Loucy (cell line): Measurements from ENCODE around the gene ENTHD1.

ENCODE experiments used
- H2AFZ ChIP-seq: fragments of 200-600 bp; sonication (generic); 2 replicates; pipeline ENCODE4 v1.6.0; 2016; ENCODE audit warnings: antibody characterized with exemption, mild to moderate bottlenecking, low read length, moderate library complexity
- H3F3A ChIP-seq: fragments of 200-600 bp; 2 replicates; pipeline ENCODE4 v1.6.0; 2016; ENCODE audit warnings: antibody characterized with exemption, low read depth, mild to moderate bottlenecking
- H3K27me3 ChIP-seq: fragments of 200-600 bp; sonication (generic); 2 replicates; pipeline ENCODE4 v1.6.1; 2014; ENCODE audit warnings: low read length, mild to moderate bottlenecking; ENCODE audit not compliant: insufficient read depth, poor library complexity, severe bottlenecking
- H3K36me3 ChIP-seq: fragments of 200-600 bp; sonication (generic); 2 replicates; pipeline ENCODE4 v1.6.1; 2016; ENCODE audit warnings: low read length; ENCODE audit not compliant: insufficient read depth
- H3K4me1 ChIP-seq: fragments of 200-600 bp; sonication (generic); 2 replicates; pipeline ENCODE4 v1.5.1; 2014; ENCODE audit warnings: low read length, mild to moderate bottlenecking; ENCODE audit not compliant: insufficient read depth, poor library complexity, severe bottlenecking
- H3K4me2 ChIP-seq: fragments of 200-600 bp; sonication (generic); 2 replicates; pipeline ENCODE4 v1.6.0; 2014; ENCODE audit warnings: antibody characterized with exemption, low read length, low read depth, mild to moderate bottlenecking; ENCODE audit not compliant: poor library complexity, severe bottlenecking
- H3K4me3 ChIP-seq: fragments of 200-600 bp; sonication (generic); 2 replicates; pipeline ENCODE4 v1.5.1; 2014; ENCODE audit warnings: low read length, mild to moderate bottlenecking, mixed read lengths; ENCODE audit not compliant: poor library complexity, severe bottlenecking
- H3K79me2 ChIP-seq: fragments of 200-600 bp; sonication (generic); 2 replicates; pipeline ENCODE4 v1.6.1; 2014; ENCODE audit warnings: low read length; ENCODE audit not compliant: insufficient read depth
- H3K9ac ChIP-seq: fragments of 200-600 bp; sonication (generic); 2 replicates; pipeline ENCODE4 v1.6.0; 2014; ENCODE audit warnings: mild to moderate bottlenecking, low read depth, low read length, moderate library complexity; ENCODE audit not compliant: poor library complexity, severe bottlenecking
- H3K9me2 ChIP-seq: fragments of 200-600 bp; sonication (generic); replicated peaks from 2 replicates; pipeline ENCODE4 v1.6.1; 2016; ENCODE audit warnings: low read depth, low read length, mixed read lengths
- H3K9me3 ChIP-seq: fragments of 200-600 bp; sonication (generic); 2 replicates; pipeline ENCODE4 v1.6.1; 2014; ENCODE audit warnings: mild to moderate bottlenecking, antibody characterized with exemption, low read length, low read depth; ENCODE audit not compliant: insufficient read depth
- H4K20me1 ChIP-seq: fragments of 200-600 bp; sonication (generic); 2 replicates; pipeline ENCODE4 v1.6.0; 2014; ENCODE audit warnings: antibody characterized with exemption, low read length, mild to moderate bottlenecking; ENCODE audit not compliant: insufficient read depth, poor library complexity, severe bottlenecking
- CTCF ChIP-seq: fragments of 200-600 bp; sonication (generic); conservative IDR thresholded peaks from 2 replicates; pipeline ENCODE4 v1.5.1; 2014; ENCODE audit warnings: mild to moderate bottlenecking, antibody characterized with exemption, low read length
- EZH2phosphoT487 ChIP-seq: fragments of 200-600 bp; IDR thresholded peaks from 2 replicates; pipeline ENCODE4 v1.6.1; 2018; ENCODE audit warnings: antibody characterized with exemption, mild to moderate bottlenecking, moderate library complexity, borderline replicate concordance

ENTHD1 gene

GRCh38 chr22:39941601-39942000 lies 48.0 kb upstream of the ENTHD1 start:
- Histone ChIP-seq H3K9me3 (no peaks in the 10 kb centered on the region), H4K20me1 (peaks cover 20% of the 10 kb centered on the region), H2AFZ (no peak overlapping the region), H3K79me2 (peaks cover 100% of the 10 kb centered on the region), H3K4me3 (no peak overlapping the region), H3K9me2 (no peaks in the 10 kb centered on the region), H3K4me1 (peaks cover 85% of the 10 kb centered on the region), H3K36me3 (peaks cover 23% of the 10 kb centered on the region; the same call in 1 of the 2 replicates), H3K4me2 (no peak overlapping the region), H3K9ac (no peak overlapping the region), H3K27me3 (no peaks in the 10 kb centered on the region), H3F3A (no peaks in the 10 kb centered on the region)
- TF ChIP-seq CTCF (no peak), EZH2phosphoT487 (no peak)

GRCh38 chr22:39940757-39941305 lies 47.3 kb upstream of the ENTHD1 start:
- no peaks in the 10 kb centered on the region for H3F3A ChIP-seq
- H4K20me1 ChIP-seq = peaks cover 28% of the 10 kb centered on the region
- no peaks in the 10 kb centered on the region for H3K9me2 ChIP-seq
- no peaks in the 10 kb centered on the region for H3K9me3 ChIP-seq
- no peak overlapping the region for H3K4me3 ChIP-seq
- TF ChIP-seq EZH2phosphoT487 (no peak), CTCF (peak; percentile 31)
- no peak overlapping the region for H2AFZ ChIP-seq
- H3K4me2 ChIP-seq = no peak overlapping the region
- H3K4me1 ChIP-seq = peaks cover 86% of the 10 kb centered on the region
- no peaks in the 10 kb centered on the region for H3K27me3 ChIP-seq
- peaks cover 26% of the 10 kb centered on the region; the same call in 1 of the 2 replicates for H3K36me3 ChIP-seq
- H3K79me2 ChIP-seq = peaks cover 100% of the 10 kb centered on the region
- no peak overlapping the region for H3K9ac ChIP-seq

- H3K36me3 ChIP-seq = peaks cover 26% of the 10 kb centered on the region; the same call in 1 of the 2 replicates
- no peaks in the 10 kb centered on the region for H3K27me3 ChIP-seq
- H3F3A ChIP-seq = no peaks in the 10 kb centered on the region
- H3K4me2 ChIP-seq = no peak overlapping the region
- TF ChIP-seq EZH2phosphoT487 (no peak), CTCF (no peak)
- peaks cover 100% of the 10 kb centered on the region for H3K79me2 ChIP-seq
- H2AFZ ChIP-seq = no peak overlapping the region
- H3K9ac ChIP-seq = no peak overlapping the region
- no peak overlapping the region for H3K4me3 ChIP-seq
- no peaks in the 10 kb centered on the region for H3K9me2 ChIP-seq
- peaks cover 89% of the 10 kb centered on the region for H3K4me1 ChIP-seq
- no peaks in the 10 kb centered on the region for H3K9me3 ChIP-seq
- H4K20me1 ChIP-seq = peaks cover 28% of the 10 kb centered on the region
Measured at GRCh38 chr22:39939830-39940229, 46.3 kb upstream of the ENTHD1 start.
